ENCODE results near the gene TAPT1.

- no peak for TF ChIP-seq CTCF (IDR thresholded peaks at IDR 0.05)
- TF ChIP-seq POLR2A (IDR thresholded peaks at IDR 0.05), result no peak
Observed at GRCh38 chr4:16225167-16225862, 956 bp downstream of the TAPT1 start.

Measured in testis (tissue), 2 donors.